CD4-positive, alpha-beta T cell (primary cell): ENCODE results near the gene EEF1G. TPM values are rescaled to one million over a fixed set of nuclear protein-coding genes. Genes with fewer than 3 reads are reported as not detected.
A peak's percentile ranks its signal among the peaks of the same experiment; 100 is the strongest.

Experiments
- ATAC-seq: fragments of 200-7000 bp; cut with Tn5 transposase; one replicate; pipeline ENCODE4 v1.10.0; 2022; ENCODE audit warnings: mild to moderate bottlenecking; ENCODE audit not compliant: poor library complexity
- CTCF ChIA-PET: fragments of 350-600 bp; sonication (Branson Sonifier 250); formaldehyde crosslinking; loops from one replicate; lab custom pipeline; 2021; ENCODE audit warnings: antibody characterized with exemption, inconsistent platforms; lab: Charles Lee
- POLR2A ChIA-PET: fragments of 350-600 bp; sonication (Branson Sonifier 250); formaldehyde crosslinking; loops from one replicate; lab custom pipeline; 2021; ENCODE audit warnings: antibody characterized with exemption, inconsistent platforms; lab: Charles Lee
- DNase-seq, 14 experiments: peaks; one replicate each; pipeline ENCODE4 v3.0.0-alpha.2; 2013 to 2020; ENCODE audit warnings: mixed read lengths in 2 of 14
- H3K27ac ChIP-seq, 2 donors: one replicate each; pipeline versions ENCODE4 v1.5.1 to v1.7.0; 2013; ENCODE audit warnings: low read length in 2 of 2, low read depth in 1 of 2, mild to moderate bottlenecking in 1 of 2
- H3K27me3 ChIP-seq, 2 experiments: 1 replicate in 1 of 2; 2 replicates in 1 of 2; pipeline versions ENCODE4 v1.6.1 to v1.7.0; 2013; ENCODE audit warnings: low read length in 2 of 2, control low read depth in 1 of 2, mild to moderate bottlenecking in 1 of 2, moderate library complexity in 1 of 2; ENCODE audit not compliant: insufficient read depth in 2 of 2, control insufficient read depth in 1 of 2
- H3K36me3 ChIP-seq: one replicate; pipeline ENCODE4 v1.6.1; 2013; ENCODE audit warnings: low read length, control low read depth; ENCODE audit not compliant: insufficient read depth
- H3K4me1 ChIP-seq: one replicate; pipeline ENCODE4 v1.6.1; 2013; ENCODE audit warnings: low read length, control low read depth; ENCODE audit not compliant: insufficient read depth
- H3K4me3 ChIP-seq: one replicate; pipeline ENCODE4 v1.5.1; 2013; ENCODE audit warnings: mild to moderate bottlenecking, low read length, moderate library complexity
- H3K9me3 ChIP-seq, 2 experiments: 1 replicate in 1 of 2; 2 replicates in 1 of 2; pipeline versions ENCODE4 v1.6.1 to v1.7.0; 2013; ENCODE audit warnings: low read length in 2 of 2, mild to moderate bottlenecking in 2 of 2, control low read depth in 1 of 2, moderate library complexity in 1 of 2; ENCODE audit not compliant: control insufficient read depth in 1 of 2, insufficient read depth in 1 of 2
- H3K27ac Mint-ChIP-seq: one replicate; pipeline ENCODE4 v1.8.0; 2020; ENCODE audit warnings: mixed read lengths
- H3K27me3 Mint-ChIP-seq: one replicate; pipeline ENCODE4 v1.8.0; 2021; ENCODE audit warnings: mixed read lengths
- H3K36me3 Mint-ChIP-seq: one replicate; pipeline ENCODE4 v1.8.0; 2021; ENCODE audit warnings: low read depth, mixed read lengths
- H3K4me1 Mint-ChIP-seq: one replicate; pipeline ENCODE4 v1.8.0; 2021; ENCODE audit warnings: low read depth, mixed read lengths
- H3K4me3 Mint-ChIP-seq: one replicate; pipeline ENCODE4 v1.8.0; 2020; ENCODE audit warnings: mild to moderate bottlenecking, mixed read lengths
- H3K9me3 Mint-ChIP-seq: one replicate; pipeline ENCODE4 v1.8.0; 2020; ENCODE audit warnings: mixed read lengths
- CTCF ChIP-seq: fragments of 200-600 bp; IDR thresholded peaks from one replicate; pipeline ENCODE4 v1.8.0; 2022; ENCODE audit warnings: antibody characterized with exemption, mild to moderate bottlenecking
- intact Hi-C, 2 experiments: fragments of 100-400 bp; cut with DNase I in 1 of 2; cut with micrococcal nuclease in 1 of 2; formaldehyde crosslinking; loops; one replicate each; pipeline versions ENCODE4 v1.15.1 to v1.9.0; 2023 to 2025; cut with DNase I, micrococcal nuclease
- total RNA-seq, 174 experiments: library from RNA in 2 of 174; stranded (reverse) in 2 of 174; gene quantifications; one replicate each; pipeline ENCODE4 v1.2.3 and lab custom pipeline; 2021 to 2026

EEF1G gene
- total RNA-seq, 2 experiments from 2014 or later = 2,181 to 2,269 TPM

GRCh38 chr11:62534779-62535545, 38.7 kb downstream of the EEF1G start:
- H3K4me1 ChIP-seq = peaks cover 38% of the 10 kb centered on the region
- peaks cover 75% of the 10 kb centered on the region for H3K36me3 ChIP-seq
- H3K36me3 Mint-ChIP-seq = peaks cover 71% of the 10 kb centered on the region
- no peak for TF ChIP-seq CTCF
- DNase-seq (no peak), ATAC-seq (no peak)
- intact Hi-C loops = no loop called here
- POLR2A ChIA-PET = no interaction called here
- H3K4me3 ChIP-seq = no peak overlapping the region
- H3K4me1 Mint-ChIP-seq = peaks cover 23% of the 10 kb centered on the region
- H3K27me3 Mint-ChIP-seq = no peaks in the 10 kb centered on the region
- no peak overlapping the region for H3K27ac Mint-ChIP-seq
- no peaks in the 10 kb centered on the region for H3K9me3 ChIP-seq
- no peaks in the 10 kb centered on the region for H3K9me3 Mint-ChIP-seq
- no peak overlapping the region for H3K4me3 Mint-ChIP-seq
- CTCF ChIA-PET = interaction anchor here (0.8 kb wide), 1 partner anchor 110 kb away, joined by 3 read pairs; no protein-coding TSS in a partner anchor
- no peaks in the 10 kb centered on the region for H3K27me3 ChIP-seq
- H3K27ac ChIP-seq = no peak overlapping the region

DNA sequence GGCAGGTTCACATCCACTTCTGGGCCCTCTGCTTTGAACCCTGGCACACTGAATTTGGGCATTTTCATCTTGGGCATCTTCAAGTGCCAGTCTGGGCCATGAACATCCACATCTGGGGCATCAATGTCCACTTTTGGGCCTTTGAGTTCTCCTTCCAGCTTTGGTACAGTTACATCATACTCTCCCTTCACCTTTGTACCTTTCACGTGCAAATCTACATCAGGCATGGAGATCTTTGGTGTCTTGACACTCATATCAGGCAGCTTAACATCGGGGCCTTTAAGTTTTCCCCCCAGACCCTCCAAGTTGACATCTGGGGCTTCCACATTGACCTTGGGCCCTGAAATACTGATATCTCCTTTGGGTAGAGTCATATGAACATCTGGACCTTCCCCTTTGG, 41.6 kb downstream of the EEF1G start:
- Histone ChIP-seq H3K4me1 (peaks cover 12% of the 10 kb centered on the region), H3K4me3 (no peak overlapping the region), H3K9me3 (no peaks in the 10 kb centered on the region), H3K27ac (no peak overlapping the region), H3K27me3 (no peaks in the 10 kb centered on the region), H3K36me3 (peaks cover 96% of the 10 kb centered on the region)
- CTCF ChIA-PET = no interaction called here
- H3K36me3 Mint-ChIP-seq = peaks cover 89% of the 10 kb centered on the region
- no peak for TF ChIP-seq CTCF
- no peak overlapping the region for H3K4me3 Mint-ChIP-seq
- no peak for ATAC-seq
- POLR2A ChIA-PET = no interaction called here
- intact Hi-C loops = loop anchor here in 1 of 2 experiments (1.0 kb wide), 1 partner anchor 10 kb away; no protein-coding TSS in a partner anchor
- peak overlapping the region; percentile 49 for H3K27ac Mint-ChIP-seq
- H3K4me1 Mint-ChIP-seq = peaks cover 6% of the 10 kb centered on the region
- H3K27me3 Mint-ChIP-seq = no peaks in the 10 kb centered on the region
- H3K9me3 Mint-ChIP-seq = no peaks in the 10 kb centered on the region
- no peak for DNase-seq

DNA sequence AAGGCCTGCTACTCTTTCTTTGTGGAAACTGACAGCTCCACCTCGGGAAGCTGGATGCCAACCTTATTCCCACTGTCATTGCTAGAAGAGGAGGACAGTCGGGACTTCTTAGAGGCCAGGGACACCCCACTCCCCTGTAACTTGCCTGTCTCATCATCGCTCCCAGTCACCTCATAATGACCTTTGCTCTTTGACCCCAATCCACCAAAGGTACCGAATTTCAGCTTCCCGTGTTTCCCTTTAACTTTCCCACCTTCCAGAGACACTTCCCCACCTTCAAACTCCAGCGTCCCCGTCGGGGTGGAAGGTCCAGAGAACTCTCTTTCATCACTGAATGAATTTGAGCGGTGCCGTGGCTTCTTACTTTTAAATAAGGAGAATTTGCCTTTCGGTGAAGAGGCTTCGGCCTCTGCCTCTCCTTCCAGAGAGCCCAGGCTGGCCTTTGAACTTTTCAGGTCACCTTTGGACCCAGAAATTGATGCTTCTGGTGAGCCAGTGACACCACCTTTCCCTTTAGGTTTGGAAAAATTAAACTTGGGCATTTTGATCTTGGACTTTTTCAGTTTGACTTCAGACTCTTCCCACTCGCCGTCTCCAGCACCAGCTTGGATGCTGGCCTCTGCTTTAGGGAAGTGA, 56.8 kb downstream of the EEF1G start:
- DNase-seq (no peak), ATAC-seq (no peak)
- no peaks in the 10 kb centered on the region for H3K27me3 Mint-ChIP-seq
- Histone ChIP-seq H3K4me3 (no peak overlapping the region), H3K4me1 (peaks cover 15% of the 10 kb centered on the region), H3K9me3 (peaks cover 0 to 3% of the 10 kb centered on the region in 2 experiments), H3K36me3 (peaks cover 76% of the 10 kb centered on the region), H3K27me3 (no peaks in the 10 kb centered on the region), H3K27ac (no peak overlapping the region)
- POLR2A ChIA-PET = interaction anchor here (1.0 kb wide), 1 partner anchor 40 kb away, joined by 3 read pairs; no protein-coding TSS in a partner anchor
- peaks cover 70% of the 10 kb centered on the region for H3K36me3 Mint-ChIP-seq
- no peak for TF ChIP-seq CTCF
- intact Hi-C loops = no loop called here
- H3K27ac Mint-ChIP-seq = no peak overlapping the region
- no peak overlapping the region for H3K4me3 Mint-ChIP-seq
- CTCF ChIA-PET = no interaction called here
- no peaks in the 10 kb centered on the region for H3K4me1 Mint-ChIP-seq
- H3K9me3 Mint-ChIP-seq = no peaks in the 10 kb centered on the region
